PC-3 (cell line): Measurements from ENCODE around the gene PRDM5. TPM values are rescaled to one million over a fixed set of nuclear protein-coding genes. Genes with fewer than 3 reads are reported as not detected.

Source experiments
- ATAC-seq: fragments of 200-7000 bp; cut with Tn5 transposase; 2 replicates; pipeline ENCODE4 v1.9.1; 2020; ENCODE audit warnings: mild to moderate bottlenecking, moderate library complexity
- BruUV-seq: library from RNA; stranded (reverse); fragments of 400-500 nt; replicated peaks from 2 replicates; lab custom pipeline; 2021; lab: Mats Ljungman, UMichigan
- CTCF ChIA-PET: fragments of 300-600 bp; sonication (Branson Sonifier 250); formaldehyde crosslinking; loops from one replicate; lab custom pipeline; 2022; ENCODE audit warnings: antibody characterized with exemption; lab: Charles Lee
- POLR2A ChIA-PET: fragments of 300-600 bp; sonication (Branson Sonifier 250); formaldehyde crosslinking; loops from one replicate; lab custom pipeline; 2022; ENCODE audit warnings: antibody characterized with exemption; ENCODE audit not compliant: unreplicated experiment; lab: Charles Lee
- DNase-seq: peaks from one replicate; pipeline ENCODE4 v3.0.0-alpha.2; 2015
- H2AFZ ChIP-seq: fragments of 300-600 bp; sonication (generic); 2 replicates; pipeline ENCODE4 v1.6.0; 2016; ENCODE audit warnings: antibody characterized with exemption, low read length
- H3F3A ChIP-seq: fragments of 300-600 bp; sonication (generic); one replicate; pipeline ENCODE4 v1.6.0; 2017; ENCODE audit warnings: antibody characterized with exemption, low read length, control low read depth, mild to moderate bottlenecking; ENCODE audit not compliant: unreplicated experiment
- H3K27ac ChIP-seq: fragments of 300-600 bp; sonication (generic); 2 replicates; pipeline ENCODE4 v1.5.1; 2016; ENCODE audit warnings: mild to moderate bottlenecking, low read length
- H3K27me3 ChIP-seq: fragments of 300-600 bp; sonication (generic); 2 replicates; pipeline ENCODE4 v1.6.1; 2016; ENCODE audit warnings: low read length, mixed read lengths
- H3K36me3 ChIP-seq: fragments of 300-600 bp; sonication (generic); 2 replicates; pipeline ENCODE4 v1.6.1; 2016; ENCODE audit warnings: low read depth, mixed run types, low read length, mixed read lengths
- H3K4me1 ChIP-seq: fragments of 300-600 bp; sonication (generic); 2 replicates; pipeline ENCODE4 v1.5.1; 2016; ENCODE audit warnings: low read length; ENCODE audit not compliant: insufficient read depth
- H3K4me2 ChIP-seq: fragments of 300-600 bp; sonication (generic); 2 replicates; pipeline ENCODE4 v1.6.0; 2016; ENCODE audit warnings: low read length
- H3K4me3 ChIP-seq: fragments of 300-600 bp; sonication (generic); 2 replicates; pipeline ENCODE4 v1.5.1; 2016; ENCODE audit warnings: mild to moderate bottlenecking, low read length, mixed read lengths
- H3K79me2 ChIP-seq: fragments of 300-600 bp; sonication (generic); 2 replicates; pipeline ENCODE4 v1.6.1; 2017; ENCODE audit warnings: low read length, mixed read lengths
- H3K9ac ChIP-seq: fragments of 300-600 bp; sonication (generic); 2 replicates; pipeline ENCODE4 v1.6.0; 2016; ENCODE audit warnings: mild to moderate bottlenecking, low read length
- H3K9me2 ChIP-seq: fragments of 300-600 bp; sonication (generic); replicated peaks from 2 replicates; pipeline ENCODE4 v1.6.1; 2016; ENCODE audit warnings: mixed run types, low read length, mixed read lengths
- H3K9me3 ChIP-seq: fragments of 300-600 bp; sonication (generic); 2 replicates; pipeline ENCODE4 v1.6.1; 2016; ENCODE audit warnings: low read length, mixed read lengths
- H4K20me1 ChIP-seq: fragments of 300-600 bp; sonication (generic); 2 replicates; pipeline ENCODE4 v1.6.1; 2016; ENCODE audit warnings: low read length, mixed read lengths
- EZH2 ChIP-seq: fragments of 300-600 bp; sonication (generic); IDR thresholded peaks from one replicate; pipeline ENCODE4 v1.6.1; 2017; ENCODE audit warnings: antibody characterized with exemption, mild to moderate bottlenecking, low read length; ENCODE audit not compliant: unreplicated experiment
- EZH2phosphoT487 ChIP-seq: fragments of 300-600 bp; sonication (generic); IDR thresholded peaks from 2 replicates; pipeline ENCODE4 v1.6.1; 2018; ENCODE audit warnings: mild to moderate bottlenecking, antibody characterized with exemption, low read length, borderline replicate concordance
- intact Hi-C: fragments of 100-400 bp; cut with micrococcal nuclease; formaldehyde crosslinking; loops from 2 replicates; pipeline ENCODE4 v1.9.0; 2023
- total RNA-seq: library from RNA; depleted of rRNA; stranded (reverse); fragments of >200 nt; gene quantifications from 2 replicates; pipeline ENCODE4 v1.2.3, GENCODE V29; 2014
- TF ChIP-seq, protein P1 (sequence below): fragments of 300-600 bp; sonication (generic); conservative IDR thresholded peaks from 2 replicates; pipeline ENCODE4 v1.5.1; 2017; ENCODE audit warnings: antibody characterized with exemption, low read depth, mild to moderate bottlenecking, low read length

PRDM5 gene
- total RNA-seq, 1 experiment from 2014 or later: 2.4 TPM

DNA sequence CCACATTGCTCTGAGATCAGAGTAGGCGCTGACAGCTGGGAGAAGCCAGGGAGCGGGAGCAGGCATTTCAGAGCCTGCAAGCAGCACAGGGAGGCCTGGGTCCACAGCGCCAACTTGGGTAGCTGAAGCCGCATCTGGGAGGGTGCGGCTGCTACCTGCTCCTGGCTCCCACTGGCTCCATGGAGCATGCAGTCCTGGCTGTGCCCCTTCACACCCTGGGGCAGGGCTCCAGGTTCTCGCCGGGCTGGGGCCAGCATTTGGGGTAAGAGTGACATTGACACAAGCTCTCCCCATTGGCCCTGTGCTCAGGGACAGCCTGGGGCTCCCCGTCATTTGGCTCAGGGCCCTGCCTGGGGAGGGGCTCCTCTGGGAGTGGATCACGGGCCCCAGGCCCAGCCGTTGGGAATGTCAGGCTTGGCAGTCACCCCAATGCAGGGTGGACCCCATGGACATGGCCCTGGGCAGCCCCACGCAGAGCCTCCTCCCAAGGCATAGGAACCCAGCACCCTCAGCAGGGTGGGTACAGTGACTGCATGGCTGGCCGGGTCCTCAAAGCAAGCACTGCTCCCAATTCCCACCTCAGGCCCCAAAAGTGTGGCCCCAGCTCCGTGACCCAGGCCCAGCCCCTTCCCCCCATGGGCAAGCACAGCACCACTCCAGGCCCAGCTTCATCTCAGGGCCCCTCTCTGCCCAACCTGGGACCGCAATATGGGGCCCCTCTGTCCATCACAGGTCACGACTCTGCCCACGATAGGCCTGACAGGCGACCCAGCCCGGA lies 82.4 kb downstream of the PRDM5 start:
- ChIA-PET POLR2A (no interaction called here), CTCF (no interaction called here)
- H3K9ac ChIP-seq: no peak overlapping the region

DNA sequence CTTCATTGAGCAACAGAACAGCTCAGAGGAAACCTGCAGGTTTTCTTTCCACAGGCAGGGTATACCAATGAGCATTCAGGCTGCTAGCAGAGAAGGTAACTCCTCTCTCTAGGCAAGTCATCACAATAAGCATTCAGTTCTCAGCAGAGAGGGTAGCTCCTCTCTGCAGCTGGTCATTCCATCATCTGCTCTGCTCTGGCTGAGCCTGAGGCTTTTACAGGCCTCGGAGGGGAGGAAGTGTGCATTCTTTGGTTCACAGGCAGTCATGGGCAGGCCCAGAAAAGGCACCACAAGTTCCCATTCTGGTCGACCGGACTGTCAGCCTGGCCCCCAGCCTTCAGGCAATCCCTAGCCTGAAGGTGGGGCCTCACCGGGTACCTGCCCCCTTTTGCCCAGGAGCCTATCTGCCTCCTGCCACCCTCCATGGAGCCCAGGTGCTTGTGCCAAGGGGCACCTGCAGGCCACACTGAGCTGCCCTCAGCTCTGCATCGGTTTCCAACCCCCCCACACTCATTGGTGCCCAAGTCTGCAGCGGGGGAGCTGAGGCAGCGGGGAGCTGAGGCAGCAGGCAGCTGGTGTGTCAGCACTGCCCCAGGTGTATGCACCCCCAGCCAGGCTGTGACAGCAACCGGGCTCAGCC lies 83.1 kb downstream of the PRDM5 start:
- no peak overlapping the region for H3K27ac ChIP-seq
- ATAC-seq (no peak), DNase-seq (no peak)
- TF ChIP-seq, protein P1, sequence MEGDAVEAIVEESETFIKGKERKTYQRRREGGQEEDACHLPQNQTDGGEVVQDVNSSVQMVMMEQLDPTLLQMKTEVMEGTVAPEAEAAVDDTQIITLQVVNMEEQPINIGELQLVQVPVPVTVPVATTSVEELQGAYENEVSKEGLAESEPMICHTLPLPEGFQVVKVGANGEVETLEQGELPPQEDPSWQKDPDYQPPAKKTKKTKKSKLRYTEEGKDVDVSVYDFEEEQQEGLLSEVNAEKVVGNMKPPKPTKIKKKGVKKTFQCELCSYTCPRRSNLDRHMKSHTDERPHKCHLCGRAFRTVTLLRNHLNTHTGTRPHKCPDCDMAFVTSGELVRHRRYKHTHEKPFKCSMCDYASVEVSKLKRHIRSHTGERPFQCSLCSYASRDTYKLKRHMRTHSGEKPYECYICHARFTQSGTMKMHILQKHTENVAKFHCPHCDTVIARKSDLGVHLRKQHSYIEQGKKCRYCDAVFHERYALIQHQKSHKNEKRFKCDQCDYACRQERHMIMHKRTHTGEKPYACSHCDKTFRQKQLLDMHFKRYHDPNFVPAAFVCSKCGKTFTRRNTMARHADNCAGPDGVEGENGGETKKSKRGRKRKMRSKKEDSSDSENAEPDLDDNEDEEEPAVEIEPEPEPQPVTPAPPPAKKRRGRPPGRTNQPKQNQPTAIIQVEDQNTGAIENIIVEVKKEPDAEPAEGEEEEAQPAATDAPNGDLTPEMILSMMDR: no peak
- TF ChIP-seq EZH2phosphoT487 (no peak), EZH2 (no peak)
- H2AFZ ChIP-seq: no peak overlapping the region
- H3K9me2 ChIP-seq: no peaks in the 10 kb centered on the region
- no peaks in the 10 kb centered on the region for H3K4me1 ChIP-seq
- H3K4me3 ChIP-seq: no peak overlapping the region
- no peaks in the 10 kb centered on the region for H3K9me3 ChIP-seq
- H3F3A ChIP-seq: no peaks in the 10 kb centered on the region
- H3K4me2 ChIP-seq: no peak overlapping the region
- H4K20me1 ChIP-seq: no peaks in the 10 kb centered on the region
- no peaks in the 10 kb centered on the region for H3K79me2 ChIP-seq
- H3K36me3 ChIP-seq: no peaks in the 10 kb centered on the region
- H3K27me3 ChIP-seq: no peaks in the 10 kb centered on the region
- intact Hi-C loops: loop anchor here (10.0 kb wide), 1 partner anchor 995 kb away; no protein-coding TSS in a partner anchor
- POLR2A ChIA-PET: no interaction called here
- CTCF ChIA-PET: no interaction called here
- H3K9ac ChIP-seq: no peak overlapping the region
- BruUV-seq: no TSS peak

More for the DNA sequence above, 82.4 kb downstream of the PRDM5 start:
- Histone ChIP-seq H2AFZ (no peak overlapping the region), H3K79me2 (no peaks in the 10 kb centered on the region), H3K27ac (no peak overlapping the region), H3K36me3 (no peaks in the 10 kb centered on the region), H3F3A (no peaks in the 10 kb centered on the region), H3K4me2 (no peak overlapping the region), H4K20me1 (no peaks in the 10 kb centered on the region), H3K9me2 (no peaks in the 10 kb centered on the region), H3K4me3 (no peak overlapping the region), H3K27me3 (no peaks in the 10 kb centered on the region), H3K9me3 (no peaks in the 10 kb centered on the region), H3K4me1 (no peaks in the 10 kb centered on the region)
- no peak for DNase-seq
- no TSS peak for BruUV-seq
- TF ChIP-seq EZH2 (no peak), EZH2phosphoT487 (no peak)
- TF ChIP-seq, protein P1: no peak
- ATAC-seq: no peak
- intact Hi-C loops: loop anchor here (10.0 kb wide), 1 partner anchor 995 kb away; no protein-coding TSS in a partner anchor

DNA sequence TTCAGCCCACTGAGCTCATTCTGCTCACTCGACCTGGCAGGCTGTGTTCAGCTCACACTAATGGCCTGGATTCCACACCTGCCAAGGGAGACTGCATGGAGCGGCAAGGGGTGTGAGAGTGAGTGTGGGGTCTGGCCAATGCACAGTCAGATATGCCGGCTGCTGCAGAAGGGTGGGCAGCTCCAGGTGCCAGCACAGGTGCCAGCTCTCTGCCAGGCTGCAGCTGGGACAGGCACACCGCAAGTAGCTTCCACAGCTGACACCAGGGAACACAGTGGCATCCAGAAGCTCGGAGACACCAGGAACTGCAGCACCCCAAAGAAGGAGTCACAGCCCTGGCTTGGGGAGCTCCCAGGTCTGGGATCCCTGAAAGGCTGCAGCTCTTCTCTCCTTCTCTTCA lies 83.7 kb downstream of the PRDM5 start:
- POLR2A ChIA-PET: no interaction called here
- H4K20me1 ChIP-seq: no peaks in the 10 kb centered on the region
- H2AFZ ChIP-seq: no peak overlapping the region
- DNase-seq: no peak
- no peaks in the 10 kb centered on the region for H3K4me1 ChIP-seq
- no peak for ATAC-seq
- H3K9me3 ChIP-seq: no peaks in the 10 kb centered on the region
- TF ChIP-seq, protein P1: no peak
- TF ChIP-seq EZH2phosphoT487 (no peak), EZH2 (no peak)
- CTCF ChIA-PET: no interaction called here
- H3K9me2 ChIP-seq: no peaks in the 10 kb centered on the region
- no TSS peak for BruUV-seq
- H3F3A ChIP-seq: no peaks in the 10 kb centered on the region
- no peak overlapping the region for H3K4me3 ChIP-seq
- H3K9ac ChIP-seq: no peak overlapping the region
- no peaks in the 10 kb centered on the region for H3K27me3 ChIP-seq
- H3K4me2 ChIP-seq: no peak overlapping the region
- no peaks in the 10 kb centered on the region for H3K36me3 ChIP-seq
- H3K79me2 ChIP-seq: no peaks in the 10 kb centered on the region
- intact Hi-C loops: loop anchor here (10.0 kb wide), 1 partner anchor 994 kb away; no protein-coding TSS in a partner anchor
- no peak overlapping the region for H3K27ac ChIP-seq
